Caco-2 (cell line): ENCODE results near the gene NR1D1. TPM values are rescaled to one million over a fixed set of nuclear protein-coding genes. Genes with fewer than 3 reads are reported as not detected.

Source experiments
- BruUV-seq: library from RNA; stranded (reverse); fragments of 400-500 nt; replicated peaks from 2 replicates; lab custom pipeline; 2021; lab: Mats Ljungman, UMichigan
- CTCF ChIA-PET: fragments of 300-600 bp; sonication (Branson Sonifier 250); formaldehyde crosslinking; loops from one replicate; lab custom pipeline; 2022; ENCODE audit warnings: antibody characterized with exemption; lab: Charles Lee
- POLR2A ChIA-PET: fragments of 300-600 bp; sonication (Branson Sonifier 250); formaldehyde crosslinking; loops from one replicate; lab custom pipeline; 2022; ENCODE audit warnings: antibody characterized with exemption; lab: Charles Lee
- DNase-seq, 2 experiments: peaks; one replicate each; pipeline versions ENCODE4 v3.0.0 to v3.0.0-alpha.2; 2020 to 2022
- H3K27me3 ChIP-seq: replicated peaks from 2 replicates; pipeline ENCODE4 v1.6.0; 2011; ENCODE audit warnings: low read length; ENCODE audit not compliant: control insufficient read depth, insufficient read depth
- H3K36me3 ChIP-seq: 2 replicates; pipeline ENCODE4 v1.5.1; 2011; ENCODE audit warnings: low read length; ENCODE audit not compliant: control insufficient read depth, insufficient read depth
- H3K4me1 ChIP-seq: fragments of 250-450 bp; sonication (Bioruptor Pico); 2 replicates; pipeline ENCODE4 v1.5.1; 2020; ENCODE audit warnings: mild to moderate bottlenecking
- H3K4me3 ChIP-seq: 2 replicates; pipeline ENCODE4 v1.5.1; 2011; ENCODE audit warnings: low read depth, mild to moderate bottlenecking, control low read depth, low read length
- H3K9me3 ChIP-seq: fragments of 250-450 bp; sonication (Bioruptor Pico); 2 replicates; pipeline ENCODE4 v1.5.1; 2020; ENCODE audit warnings: mild to moderate bottlenecking, moderate library complexity
- H3K27ac Mint-ChIP-seq: one replicate; pipeline ENCODE4 v1.8.0; 2022; ENCODE audit warnings: mixed read lengths; ENCODE audit not compliant: unreplicated experiment
- H3K27me3 Mint-ChIP-seq: one replicate; pipeline ENCODE4 v1.8.0; 2022; ENCODE audit warnings: mixed read lengths; ENCODE audit not compliant: insufficient read depth, unreplicated experiment
- H3K36me3 Mint-ChIP-seq: one replicate; pipeline ENCODE4 v1.8.0; 2022; ENCODE audit warnings: mild to moderate bottlenecking, mixed read lengths; ENCODE audit not compliant: insufficient read depth, unreplicated experiment
- H3K4me1 Mint-ChIP-seq: one replicate; pipeline ENCODE4 v1.8.0; 2022; ENCODE audit warnings: low read depth, mixed read lengths; ENCODE audit not compliant: unreplicated experiment
- H3K4me3 Mint-ChIP-seq: one replicate; pipeline ENCODE4 v1.8.0; 2022; ENCODE audit warnings: mild to moderate bottlenecking, moderate library complexity, mixed read lengths; ENCODE audit not compliant: unreplicated experiment
- H3K9me3 Mint-ChIP-seq: one replicate; pipeline ENCODE4 v1.8.0; 2022; ENCODE audit warnings: mixed read lengths; ENCODE audit not compliant: unreplicated experiment
- intact Hi-C: fragments of 100-400 bp; cut with micrococcal nuclease; formaldehyde crosslinking; loops from one replicate; pipeline ENCODE4 v1.10.0; 2022; ENCODE audit not compliant: unreplicated experiment
- total RNA-seq: library from RNA; stranded (reverse); gene quantifications from 2 replicates; pipeline ENCODE4 v1.2.3, GENCODE V29; 2022
- TF ChIP-seq, protein P1 (sequence below), 2 experiments: fragments of 200-600 bp in 1 of 2; IDR thresholded peaks; 1 replicate in 1 of 2; 2 replicates in 1 of 2; pipeline versions ENCODE4 v1.5.1 to v1.8.0; 2011 to 2022; ENCODE audit warnings: antibody characterized with exemption in 1 of 2, control low read depth in 1 of 2, inconsistent platforms in 1 of 2, low read depth in 1 of 2, low read length in 1 of 2, mild to moderate bottlenecking in 1 of 2, moderate library complexity in 1 of 2; ENCODE audit not compliant: insufficient read depth in 1 of 2, severe bottlenecking in 1 of 2, unreplicated experiment in 1 of 2

NR1D1 gene
- total RNA-seq, 1 experiment from 2014 or later: 8.9 TPM

DNA sequence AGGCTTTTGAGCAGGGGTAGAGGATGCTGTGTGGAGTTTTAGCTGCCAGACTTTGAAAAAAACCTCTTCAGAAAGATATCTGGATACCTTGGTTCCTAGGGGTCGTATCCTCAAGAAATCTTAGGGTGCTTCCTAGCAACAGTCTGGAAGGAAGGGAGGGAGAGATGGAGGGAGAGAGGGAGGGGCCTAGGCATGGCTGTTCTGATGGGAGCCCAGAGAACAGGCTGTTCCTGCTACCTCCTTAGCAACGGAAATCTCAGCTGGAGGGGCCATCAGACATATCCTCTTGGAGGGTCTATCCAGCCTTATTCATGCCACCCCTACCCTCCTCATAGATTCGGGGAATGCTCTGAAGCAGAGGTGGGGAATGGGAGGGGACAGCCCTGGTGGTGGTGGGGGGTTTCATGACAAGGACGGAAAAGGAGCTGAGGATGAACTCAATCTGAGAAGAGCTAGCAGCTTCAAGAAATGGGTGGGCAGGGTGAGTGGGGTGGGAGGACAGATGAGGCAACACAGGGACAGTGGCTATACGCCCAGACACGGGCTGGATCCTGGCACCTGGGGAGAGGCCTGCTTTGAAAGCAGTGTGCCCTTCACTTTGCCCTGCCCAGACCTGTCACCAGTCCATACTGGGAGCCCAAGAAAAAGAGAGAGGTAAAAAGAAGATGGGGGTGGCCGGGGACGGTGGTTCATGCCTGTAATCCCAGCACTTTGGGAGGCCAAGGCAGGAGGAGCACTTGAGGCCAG lies 40.5 kb downstream of the NR1D1 start:
- ChIA-PET POLR2A (no interaction called here), CTCF (interaction anchor here (0.6 to 1.9 kb wide), 4 partner anchors 25 to 53 kb away, joined by 6 read pairs; no protein-coding TSS in a partner anchor)
- Histone ChIP-seq H3K36me3 (no peaks in the 10 kb centered on the region), H3K4me1 (peaks cover 15% of the 10 kb centered on the region), H3K27me3 (no peaks in the 10 kb centered on the region), H3K4me3 (no peak overlapping the region), H3K9me3 (no peaks in the 10 kb centered on the region)
- TF ChIP-seq, protein P1, sequence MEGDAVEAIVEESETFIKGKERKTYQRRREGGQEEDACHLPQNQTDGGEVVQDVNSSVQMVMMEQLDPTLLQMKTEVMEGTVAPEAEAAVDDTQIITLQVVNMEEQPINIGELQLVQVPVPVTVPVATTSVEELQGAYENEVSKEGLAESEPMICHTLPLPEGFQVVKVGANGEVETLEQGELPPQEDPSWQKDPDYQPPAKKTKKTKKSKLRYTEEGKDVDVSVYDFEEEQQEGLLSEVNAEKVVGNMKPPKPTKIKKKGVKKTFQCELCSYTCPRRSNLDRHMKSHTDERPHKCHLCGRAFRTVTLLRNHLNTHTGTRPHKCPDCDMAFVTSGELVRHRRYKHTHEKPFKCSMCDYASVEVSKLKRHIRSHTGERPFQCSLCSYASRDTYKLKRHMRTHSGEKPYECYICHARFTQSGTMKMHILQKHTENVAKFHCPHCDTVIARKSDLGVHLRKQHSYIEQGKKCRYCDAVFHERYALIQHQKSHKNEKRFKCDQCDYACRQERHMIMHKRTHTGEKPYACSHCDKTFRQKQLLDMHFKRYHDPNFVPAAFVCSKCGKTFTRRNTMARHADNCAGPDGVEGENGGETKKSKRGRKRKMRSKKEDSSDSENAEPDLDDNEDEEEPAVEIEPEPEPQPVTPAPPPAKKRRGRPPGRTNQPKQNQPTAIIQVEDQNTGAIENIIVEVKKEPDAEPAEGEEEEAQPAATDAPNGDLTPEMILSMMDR (IDR thresholded peaks at IDR 0.05; ENCODE audit: insufficient read depth in 1 of 2, low read depth in 1 of 2, low read length in 1 of 2, severe bottlenecking in 1 of 2, unreplicated experiment in 1 of 2): no peak
- intact Hi-C loops: no loop called here
- peaks cover 8% of the 10 kb centered on the region for H3K36me3 Mint-ChIP-seq
- H3K4me3 Mint-ChIP-seq: no peak overlapping the region
- BruUV-seq: no TSS peak
- DNase-seq: no peak
- H3K27ac Mint-ChIP-seq: no peak overlapping the region
- peaks cover 24% of the 10 kb centered on the region for H3K4me1 Mint-ChIP-seq
- no peaks in the 10 kb centered on the region for H3K27me3 Mint-ChIP-seq
- H3K9me3 Mint-ChIP-seq: no peaks in the 10 kb centered on the region

DNA sequence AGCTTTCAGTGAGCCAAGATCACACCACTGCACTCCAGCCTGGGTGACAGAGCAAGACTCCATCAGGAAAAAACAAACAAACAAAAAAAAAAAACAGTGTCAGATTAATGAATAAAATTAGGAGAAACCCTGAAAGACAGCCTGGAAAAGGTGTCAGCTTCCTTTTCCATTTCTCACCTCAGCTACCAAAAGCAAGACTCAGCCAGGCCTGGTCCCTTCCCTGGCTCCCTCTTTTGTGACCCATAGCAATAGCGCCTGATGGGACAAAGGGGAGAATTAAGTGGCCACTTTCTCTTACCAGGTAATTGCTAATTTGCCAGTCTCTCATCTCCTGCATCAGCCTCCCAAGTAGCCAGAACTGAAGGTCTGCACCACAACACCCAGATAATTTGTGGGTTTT lies 41.5 kb downstream of the NR1D1 start:
- Histone ChIP-seq H3K4me1 (peaks cover 6% of the 10 kb centered on the region; the same call in 1 of the 2 replicates), H3K9me3 (no peaks in the 10 kb centered on the region), H3K36me3 (no peaks in the 10 kb centered on the region), H3K4me3 (no peak overlapping the region), H3K27me3 (no peaks in the 10 kb centered on the region)
- POLR2A ChIA-PET: interaction anchor here (0.6 kb wide), 1 partner anchor 14 kb away, joined by 4 read pairs; no protein-coding TSS in a partner anchor
- no peak overlapping the region for H3K27ac Mint-ChIP-seq
- peaks cover 10% of the 10 kb centered on the region for H3K36me3 Mint-ChIP-seq
- no peaks in the 10 kb centered on the region for H3K9me3 Mint-ChIP-seq
- no peaks in the 10 kb centered on the region for H3K27me3 Mint-ChIP-seq
- no TSS peak for BruUV-seq
- intact Hi-C loops: no loop called here
- DNase-seq: no peak
- H3K4me3 Mint-ChIP-seq: no peak overlapping the region
- TF ChIP-seq, protein P1 (IDR thresholded peaks at IDR 0.05; ENCODE audit: insufficient read depth in 1 of 2, low read depth in 1 of 2, low read length in 1 of 2, severe bottlenecking in 1 of 2, unreplicated experiment in 1 of 2): no peak
- peaks cover 17% of the 10 kb centered on the region for H3K4me1 Mint-ChIP-seq
- CTCF ChIA-PET: interaction anchor here (0.8 to 1.4 kb wide), 3 partner anchors 40 to 277 kb away, joined by 3 to 6 read pairs (median 6); no protein-coding TSS in a partner anchor

DNA sequence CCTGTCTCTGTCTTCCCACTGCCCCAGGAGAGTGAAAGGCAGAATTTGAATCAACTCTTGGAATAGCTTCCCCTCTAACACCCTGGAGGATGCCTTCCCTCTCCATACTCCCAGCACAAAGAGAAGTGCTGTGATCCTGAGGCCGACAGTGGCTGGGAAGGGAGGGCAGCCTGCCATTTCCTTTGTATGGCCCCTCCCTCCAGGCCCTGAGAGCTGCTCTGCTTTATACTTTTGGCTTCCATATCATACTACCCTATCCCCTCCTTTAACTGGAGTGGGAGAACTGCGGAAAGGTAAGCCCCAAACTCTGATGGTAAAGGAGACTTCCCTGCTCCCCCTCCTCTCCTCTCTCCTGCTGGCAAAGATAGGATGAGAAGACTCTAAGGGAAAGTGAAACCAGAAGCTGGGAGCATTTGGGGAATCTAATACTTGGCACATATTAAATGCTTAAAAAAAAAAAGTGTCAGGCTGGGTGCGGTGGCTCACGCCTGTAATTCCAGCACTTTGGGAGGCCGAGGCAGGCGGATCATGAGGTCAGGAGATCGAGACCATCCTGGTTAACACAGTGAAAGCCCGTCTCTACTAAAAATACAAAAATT lies 42.1 kb downstream of the NR1D1 start:
- intact Hi-C loops: no loop called here

More for the DNA sequence above, 42.1 kb downstream of the NR1D1 start:
- no TSS peak for BruUV-seq
- DNase-seq: no peak
- no peaks in the 10 kb centered on the region for H3K9me3 ChIP-seq
- H3K4me3 Mint-ChIP-seq: no peak overlapping the region
- no peaks in the 10 kb centered on the region for H3K27me3 Mint-ChIP-seq
- no peak overlapping the region for H3K27ac Mint-ChIP-seq
- ChIA-PET CTCF (interaction anchor here (0.8 to 1.4 kb wide), 3 partner anchors 41 to 277 kb away, joined by 3 to 6 read pairs (median 6); no protein-coding TSS in a partner anchor), POLR2A (interaction anchor here (0.6 kb wide), 1 partner anchor 14 kb away, joined by 4 read pairs; no protein-coding TSS in a partner anchor)
- H3K4me1 ChIP-seq: peaks cover 9% of the 10 kb centered on the region; the same call in 1 of the 2 replicates
- no peaks in the 10 kb centered on the region for H3K9me3 Mint-ChIP-seq
- TF ChIP-seq, protein P1 (IDR thresholded peaks at IDR 0.05; ENCODE audit: insufficient read depth in 1 of 2, low read depth in 1 of 2, low read length in 1 of 2, severe bottlenecking in 1 of 2, unreplicated experiment in 1 of 2): no peak
- H3K4me3 ChIP-seq: no peak overlapping the region
- no peaks in the 10 kb centered on the region for H3K27me3 ChIP-seq
- peaks cover 17% of the 10 kb centered on the region for H3K4me1 Mint-ChIP-seq
- H3K36me3 ChIP-seq: no peaks in the 10 kb centered on the region
- peaks cover 10% of the 10 kb centered on the region for H3K36me3 Mint-ChIP-seq
